Measurements from ENCODE around the gene CTNNA2. TPM values are rescaled to one million over a fixed set of nuclear protein-coding genes. Genes with fewer than 3 reads are reported as not detected.

The CTNNA2 gene
- total and polyA plus RNA-seq, 9 of the 15 experiments (the other 6 are each of a cell fraction or from before 2014, with no cell fraction given), result 0.03 to 0.40 (median 0.15) TPM

GRCh38 chr2:79619976-79620375, 107.1 kb downstream of the CTNNA2 start:
- Histone ChIP-seq H4K20me1 (replicated peaks; ENCODE audit: control insufficient read depth, insufficient read depth, low read length) (no peaks in the 10 kb centered on the region), H3K36me3 (ENCODE audit: control insufficient read depth, insufficient read depth, low read length) (no peaks in the 10 kb centered on the region), H3K79me2 (ENCODE audit: control insufficient read depth, insufficient read depth, low read length) (no peaks in the 10 kb centered on the region), H3K4me1 (replicated peaks in 1 of 2; ENCODE audit: control insufficient read depth in 2 of 2, insufficient read depth in 2 of 2, low read length in 2 of 2) (no peaks in the 10 kb centered on the region), H2AFZ (ENCODE audit: low read depth, low read length) (no peak overlapping the region), H3K4me3 (no peak overlapping the region), H3K27ac (ENCODE audit: extremely low read depth, low read depth, low read length) (no peak overlapping the region), H3K9ac (ENCODE audit: insufficient read depth in 1 of 2, low read depth in 2 of 2, low read length in 2 of 2) (no peak overlapping the region), H3K9me1 (ENCODE audit: control insufficient read depth, insufficient read depth, low read length) (no peaks in the 10 kb centered on the region), H3K27me3 (ENCODE audit: control insufficient read depth in 2 of 2, insufficient read depth in 2 of 2, low read length in 2 of 2) (no peaks in the 10 kb centered on the region), H3K9me3 (replicated peaks; ENCODE audit: control insufficient read depth, insufficient read depth, low read depth, low read length) (no peaks in the 10 kb centered on the region), H3K4me2 (ENCODE audit: insufficient read depth, low read length) (no peak overlapping the region)
- ChIA-PET CTCF (ENCODE audit: low intra/inter-chr PET ratio) (no interaction called here), POLR2A (no interaction called here)
- no peak for FAIRE-seq
- intact Hi-C loops (cut with micrococcal nuclease), result no loop called here
- in situ Hi-C loops (cut with MboI), result no loop called here
- WGBS (ENCODE audit: insufficient coverage, low coverage, missing lambda C conversion rate), result 0% methylated on average over 2 of the region's 2 CpGs
- DNase-seq (ENCODE audit: extremely low read depth in 1 of 4, low spot score in 3 of 4), result no peak
- no TSS peak for BruUV-seq (replicated peaks)
- no peak for TF ChIP-seq HNRNPL (IDR thresholded peaks at IDR 0.05; ENCODE audit: low read depth, low read length)
- TF ChIP-seq CTCF (IDR thresholded peaks at IDR 0.05 in 2 of 3, conservative IDR thresholded peaks at IDR 0.05 in 1 of 3; ENCODE audit: insufficient read depth in 2 of 3, low read depth in 1 of 3, low read length in 3 of 3), result no peak
- TF ChIP-seq ZNF41 (CRISPR knock-in tag; conservative IDR thresholded peaks at IDR 0.05), result no peak
- no peak for TF ChIP-seq CBFB (CRISPR knock-in tag; IDR thresholded peaks at IDR 0.05)
- ATAC-seq, result no peak

GRCh38 chr2:79620679-79621078, 107.8 kb downstream of the CTNNA2 start:
- BruUV-seq (replicated peaks), result no TSS peak
- TF ChIP-seq, protein P1, sequence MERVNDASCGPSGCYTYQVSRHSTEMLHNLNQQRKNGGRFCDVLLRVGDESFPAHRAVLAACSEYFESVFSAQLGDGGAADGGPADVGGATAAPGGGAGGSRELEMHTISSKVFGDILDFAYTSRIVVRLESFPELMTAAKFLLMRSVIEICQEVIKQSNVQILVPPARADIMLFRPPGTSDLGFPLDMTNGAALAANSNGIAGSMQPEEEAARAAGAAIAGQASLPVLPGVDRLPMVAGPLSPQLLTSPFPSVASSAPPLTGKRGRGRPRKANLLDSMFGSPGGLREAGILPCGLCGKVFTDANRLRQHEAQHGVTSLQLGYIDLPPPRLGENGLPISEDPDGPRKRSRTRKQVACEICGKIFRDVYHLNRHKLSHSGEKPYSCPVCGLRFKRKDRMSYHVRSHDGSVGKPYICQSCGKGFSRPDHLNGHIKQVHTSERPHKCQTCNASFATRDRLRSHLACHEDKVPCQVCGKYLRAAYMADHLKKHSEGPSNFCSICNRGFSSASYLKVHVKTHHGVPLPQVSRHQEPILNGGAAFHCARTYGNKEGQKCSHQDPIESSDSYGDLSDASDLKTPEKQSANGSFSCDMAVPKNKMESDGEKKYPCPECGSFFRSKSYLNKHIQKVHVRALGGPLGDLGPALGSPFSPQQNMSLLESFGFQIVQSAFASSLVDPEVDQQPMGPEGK (CRISPR knock-in tag; IDR thresholded peaks at IDR 0.05; ENCODE audit: borderline replicate concordance), result no peak
- TF ChIP-seq, protein P2, sequence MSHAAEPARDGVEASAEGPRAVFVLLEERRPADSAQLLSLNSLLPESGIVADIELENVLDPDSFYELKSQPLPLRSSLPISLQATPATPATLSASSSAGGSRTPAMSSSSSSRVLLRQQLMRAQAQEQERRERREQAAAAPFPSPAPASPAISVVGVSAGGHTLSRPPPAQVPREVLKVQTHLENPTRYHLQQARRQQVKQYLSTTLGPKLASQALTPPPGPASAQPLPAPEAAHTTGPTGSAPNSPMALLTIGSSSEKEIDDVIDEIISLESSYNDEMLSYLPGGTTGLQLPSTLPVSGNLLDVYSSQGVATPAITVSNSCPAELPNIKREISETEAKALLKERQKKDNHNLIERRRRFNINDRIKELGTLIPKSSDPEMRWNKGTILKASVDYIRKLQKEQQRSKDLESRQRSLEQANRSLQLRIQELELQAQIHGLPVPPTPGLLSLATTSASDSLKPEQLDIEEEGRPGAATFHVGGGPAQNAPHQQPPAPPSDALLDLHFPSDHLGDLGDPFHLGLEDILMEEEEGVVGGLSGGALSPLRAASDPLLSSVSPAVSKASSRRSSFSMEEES (CRISPR knock-in tag; IDR thresholded peaks at IDR 0.05), result no peak
- no peak for TF ChIP-seq MECOM (CRISPR knock-in tag; IDR thresholded peaks at IDR 0.05)
- TF ChIP-seq, protein P3, sequence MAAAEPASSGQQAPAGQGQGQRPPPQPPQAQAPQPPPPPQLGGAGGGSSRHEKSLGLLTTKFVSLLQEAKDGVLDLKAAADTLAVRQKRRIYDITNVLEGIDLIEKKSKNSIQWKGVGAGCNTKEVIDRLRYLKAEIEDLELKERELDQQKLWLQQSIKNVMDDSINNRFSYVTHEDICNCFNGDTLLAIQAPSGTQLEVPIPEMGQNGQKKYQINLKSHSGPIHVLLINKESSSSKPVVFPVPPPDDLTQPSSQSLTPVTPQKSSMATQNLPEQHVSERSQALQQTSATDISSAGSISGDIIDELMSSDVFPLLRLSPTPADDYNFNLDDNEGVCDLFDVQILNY (CRISPR knock-in tag; IDR thresholded peaks at IDR 0.05), result no peak

More at GRCh38 chr2:79620679-79621078, 107.8 kb downstream of the CTNNA2 start:
- no peak overlapping the region for H2AFZ ChIP-seq (ENCODE audit: low read depth, low read length)
- H3K36me3 ChIP-seq (ENCODE audit: control insufficient read depth, insufficient read depth, low read length), result no peaks in the 10 kb centered on the region
- 3% methylated on average over 2 of the region's 2 CpGs for WGBS (ENCODE audit: insufficient coverage, low coverage, missing lambda C conversion rate)
- H3K9me3 ChIP-seq (replicated peaks; ENCODE audit: control insufficient read depth, insufficient read depth, low read depth, low read length), result no peaks in the 10 kb centered on the region
- H3K9me1 ChIP-seq (ENCODE audit: control insufficient read depth, insufficient read depth, low read length), result no peaks in the 10 kb centered on the region
- ChIA-PET CTCF (ENCODE audit: low intra/inter-chr PET ratio) (no interaction called here), POLR2A (no interaction called here)
- H3K4me3 ChIP-seq, result no peak overlapping the region
- no peaks in the 10 kb centered on the region for H4K20me1 ChIP-seq (replicated peaks; ENCODE audit: control insufficient read depth, insufficient read depth, low read length)
- no peaks in the 10 kb centered on the region for H3K27me3 ChIP-seq (ENCODE audit: control insufficient read depth in 2 of 2, insufficient read depth in 2 of 2, low read length in 2 of 2)
- no peak for ATAC-seq
- no peaks in the 10 kb centered on the region for H3K4me1 ChIP-seq (replicated peaks in 1 of 2; ENCODE audit: control insufficient read depth in 2 of 2, insufficient read depth in 2 of 2, low read length in 2 of 2)
- no peak for DNase-seq (ENCODE audit: extremely low read depth in 1 of 4, low spot score in 3 of 4)
- in situ Hi-C loops (cut with MboI) (no loop called here), intact Hi-C loops (cut with micrococcal nuclease) (no loop called here)
- no peak overlapping the region for H3K4me2 ChIP-seq (ENCODE audit: insufficient read depth, low read length)
- H3K79me2 ChIP-seq (ENCODE audit: control insufficient read depth, insufficient read depth, low read length), result no peaks in the 10 kb centered on the region
- H3K27ac ChIP-seq (ENCODE audit: extremely low read depth, low read depth, low read length), result no peak overlapping the region
- H3K9ac ChIP-seq (ENCODE audit: insufficient read depth in 1 of 2, low read depth in 2 of 2, low read length in 2 of 2), result no peak overlapping the region
- FAIRE-seq, result no peak

Measured in K562 (cell line).